Cardiac muscle cell (in vitro differentiated cells and primary cell): ENCODE results near the gene POM121C. TPM values are rescaled to one million over a fixed set of nuclear protein-coding genes. Genes with fewer than 3 reads are reported as not detected.
"Not testable (repeated sequence)": the region's sequence is repeated elsewhere in the genome, so short reads cannot be mapped to it uniquely, and the experiment has no call there.

Source experiments
- DNase-seq, 2 donors: peaks; one replicate each; pipeline versions ENCODE4 v3.0.0 to v3.0.0-alpha.2; 2010 to 2017; ENCODE audit warnings: low read depth in 1 of 2, low spot score in 1 of 2
- H3K27ac ChIP-seq: fragments of 200-600 bp; sonication (generic); 2 replicates; pipeline ENCODE4 v1.5.1; 2016
- H3K27me3 ChIP-seq: fragments of 200-600 bp; sonication (generic); 2 replicates; pipeline ENCODE4 v1.6.0; 2016; ENCODE audit warnings: control low read depth
- H3K36me3 ChIP-seq: fragments of 200-600 bp; sonication (generic); 2 replicates; pipeline ENCODE4 v1.5.1; 2016; ENCODE audit warnings: control low read depth
- H3K4me1 ChIP-seq: fragments of 200-600 bp; sonication (generic); 2 replicates; pipeline ENCODE4 v1.8.1; 2017; ENCODE audit warnings: low read depth, mild to moderate bottlenecking, mixed run types
- H3K4me3 ChIP-seq: fragments of 200-600 bp; sonication (generic); 2 replicates; pipeline ENCODE4 v1.5.1; 2016; ENCODE audit warnings: mild to moderate bottlenecking
- H3K9me3 ChIP-seq: fragments of 200-600 bp; sonication (generic); 2 replicates; pipeline ENCODE4 v1.5.1; 2017; ENCODE audit warnings: low read depth, mild to moderate bottlenecking, control low read depth
- polyA plus RNA-seq: library from polyadenylated mRNA; unstranded; fragments of >200 nt; fragmentation: Nextera tagmentation; extraction: Ambion mirVana; gene quantifications from 2 replicates; pipeline ENCODE4 v1.2.1, GENCODE V29; 2016
- total RNA-seq: library from RNA; depleted of rRNA; stranded (reverse); fragments of >200 nt; gene quantifications from 2 replicates; pipeline ENCODE4 v1.2.3, GENCODE V29; 2016

POM121C gene
- total and polyA plus RNA-seq, 2 experiments from 2014 or later: 17.2 to 47.7 TPM

DNA sequence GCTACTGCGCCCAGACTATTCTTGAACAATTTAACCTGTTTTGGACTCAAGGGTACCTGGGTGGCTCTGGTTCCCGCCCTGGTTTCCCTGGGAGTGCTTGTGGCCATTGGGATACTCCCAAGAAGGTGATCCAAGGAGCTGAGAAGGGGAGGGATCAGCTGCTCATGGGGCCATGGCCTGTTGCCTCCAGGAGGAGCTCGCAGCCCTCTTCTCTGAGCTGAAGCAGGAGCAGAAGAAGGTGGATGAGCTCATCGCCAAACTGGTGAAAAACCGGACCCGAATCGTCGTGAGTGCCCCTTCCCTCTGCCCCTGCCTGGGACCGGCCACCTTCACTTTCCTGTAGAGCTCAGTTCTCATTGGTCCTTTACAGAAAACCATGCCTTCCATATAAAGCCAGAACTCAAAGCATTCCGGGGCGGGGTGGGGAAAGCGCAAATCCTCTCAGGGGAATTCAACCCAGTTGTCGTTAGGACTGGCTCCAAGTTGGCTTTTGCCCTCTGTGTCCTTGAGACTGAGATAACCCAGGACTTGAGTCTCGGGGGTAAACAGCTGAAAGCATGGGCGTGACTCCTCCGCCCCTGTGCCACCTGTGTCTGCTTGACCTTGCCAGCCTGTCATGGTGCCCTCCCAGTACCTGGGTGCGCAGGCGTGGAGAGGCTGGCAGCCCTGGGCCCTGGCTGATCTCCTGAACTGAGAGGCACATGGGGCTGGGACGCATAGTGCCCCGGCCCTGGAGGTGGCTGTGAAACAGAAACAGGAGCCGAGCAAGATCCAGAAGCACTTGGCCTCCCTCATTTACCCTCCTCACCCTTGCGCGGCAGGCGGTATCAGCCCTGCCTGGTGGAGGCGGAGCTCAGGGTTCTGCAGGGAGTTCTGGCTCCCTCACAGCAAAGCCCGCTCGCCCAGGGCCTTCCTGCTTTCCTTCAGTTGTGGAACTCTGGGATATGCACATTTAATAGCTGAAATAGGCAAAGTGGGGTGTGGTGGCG lies 82.3 kb downstream of the POM121C start:
- not testable (repeated sequence) for H3K27me3 ChIP-seq, H3K27ac ChIP-seq, H3K4me1 ChIP-seq, H3K9me3 ChIP-seq, H3K4me3 ChIP-seq, H3K36me3 ChIP-seq, DNase-seq

DNA sequence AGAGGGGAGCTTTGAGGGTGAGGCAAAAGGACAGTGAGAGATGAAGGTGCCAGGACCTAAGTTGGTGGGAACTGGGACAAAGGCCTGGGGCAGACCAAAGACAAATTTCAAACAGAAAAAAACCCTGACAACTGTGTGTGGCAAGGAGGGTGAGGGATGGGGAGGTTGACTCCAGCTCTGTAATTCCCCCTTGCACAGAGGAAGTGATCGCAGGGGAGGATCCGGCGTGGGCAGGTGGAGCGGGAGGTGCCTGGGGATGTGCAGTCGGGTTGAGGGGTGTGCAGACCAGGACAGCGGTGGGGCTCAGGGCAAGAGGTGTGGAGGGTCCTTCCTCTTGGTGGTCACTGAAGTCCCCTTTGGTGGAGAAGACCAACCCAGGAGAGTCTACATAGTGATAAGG lies 85.5 kb downstream of the POM121C start:
- not testable (repeated sequence) for H3K4me1 ChIP-seq, H3K9me3 ChIP-seq, H3K4me3 ChIP-seq, H3K27me3 ChIP-seq, H3K36me3 ChIP-seq, DNase-seq, H3K27ac ChIP-seq

DNA sequence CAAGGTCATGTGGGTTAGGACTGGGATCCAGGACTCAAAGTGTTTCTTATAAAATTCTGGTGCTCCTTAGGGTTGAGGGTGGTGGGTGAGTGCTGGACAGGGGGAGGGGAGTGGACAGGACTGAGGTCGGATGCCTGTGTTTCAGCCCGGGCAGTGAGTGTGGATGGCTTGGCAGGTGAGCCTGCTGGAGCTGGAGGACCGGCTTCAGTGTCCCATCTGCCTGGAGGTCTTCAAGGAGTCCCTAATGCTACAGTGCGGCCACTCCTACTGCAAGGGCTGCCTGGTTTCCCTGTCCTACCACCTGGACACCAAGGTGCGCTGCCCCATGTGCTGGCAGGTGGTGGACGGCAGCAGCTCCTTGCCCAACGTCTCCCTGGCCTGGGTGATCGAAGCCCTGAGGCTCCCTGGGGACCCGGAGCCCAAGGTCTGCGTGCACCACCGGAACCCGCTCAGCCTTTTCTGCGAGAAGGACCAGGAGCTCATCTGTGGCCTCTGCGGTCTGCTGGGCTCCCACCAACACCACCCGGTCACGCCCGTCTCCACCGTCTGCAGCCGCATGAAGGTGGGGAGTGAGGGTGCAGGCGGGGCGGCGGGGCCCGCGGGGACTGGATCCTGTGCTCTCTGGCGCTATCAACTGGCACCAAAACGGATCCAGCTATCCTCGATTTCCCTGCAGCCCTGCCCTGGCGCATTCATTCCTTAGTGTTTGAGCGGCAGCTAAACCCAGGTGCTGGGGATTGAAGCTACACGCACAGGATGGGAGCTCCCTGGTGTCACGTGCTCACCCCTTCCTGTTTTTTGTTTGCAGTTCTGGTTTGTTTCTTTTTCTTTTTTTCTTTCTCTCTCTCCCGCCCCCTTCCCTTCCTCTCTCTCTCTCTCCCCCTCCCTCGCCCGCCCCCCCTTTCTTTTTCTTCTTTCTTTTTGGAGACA lies 87.1 kb downstream of the POM121C start:
- not testable (repeated sequence) for H3K36me3 ChIP-seq, DNase-seq, H3K27me3 ChIP-seq, H3K9me3 ChIP-seq, H3K4me1 ChIP-seq, H3K4me3 ChIP-seq, H3K27ac ChIP-seq

DNA sequence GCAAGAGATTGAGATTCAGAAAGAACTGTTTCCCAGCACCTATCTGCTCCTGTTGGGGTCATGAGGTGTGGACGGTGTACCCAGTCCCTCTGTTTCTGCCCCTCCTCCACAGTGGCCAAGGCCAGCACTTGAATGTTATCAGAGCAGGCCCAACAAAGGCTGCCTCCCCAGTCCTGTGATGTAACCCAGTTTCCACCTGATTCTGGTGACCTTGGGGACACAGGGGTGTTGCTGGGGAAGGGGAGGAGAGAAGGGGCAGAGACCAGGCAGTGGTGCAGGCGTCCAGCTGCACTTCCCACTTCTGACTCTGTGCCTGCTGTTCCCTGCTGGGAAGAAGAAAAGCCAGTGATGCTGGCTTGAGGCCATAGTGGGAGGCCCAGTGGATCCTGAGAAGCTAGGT lies 88.2 kb downstream of the POM121C start:
- H3K9me3 ChIP-seq, H3K36me3 ChIP-seq, H3K27ac ChIP-seq, DNase-seq, H3K4me3 ChIP-seq, H3K4me1 ChIP-seq, H3K27me3 ChIP-seq: not testable (repeated sequence)

DNA sequence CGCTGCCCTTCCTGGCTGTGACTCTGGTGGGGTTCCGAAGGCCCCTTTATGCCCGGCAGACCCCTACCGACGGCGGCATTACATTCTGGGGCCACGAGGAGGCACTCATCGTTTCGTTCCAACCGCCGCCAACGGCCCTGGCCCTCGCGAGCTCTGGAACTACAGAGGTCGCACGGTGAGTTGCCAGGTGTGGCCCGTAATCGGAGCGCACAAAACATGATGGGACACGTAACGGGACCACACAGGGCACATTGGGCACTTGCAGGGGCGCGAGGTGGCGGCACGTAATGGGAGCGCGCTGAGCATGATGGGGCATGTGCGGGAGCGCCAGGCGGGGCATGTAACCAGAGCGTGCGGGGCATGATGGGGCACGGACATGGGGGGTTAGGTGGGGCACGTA lies 90.8 kb downstream of the POM121C start, which contains the start of gene TRIM73:
TSS of gene TRIM73 (plus strand) at position 301 of the 400 bp plus-strand sequence. CDS start 3,305 bp downstream, outside the sequence.
- H3K9me3 ChIP-seq, H3K36me3 ChIP-seq, DNase-seq, H3K27ac ChIP-seq, H3K4me3 ChIP-seq, H3K4me1 ChIP-seq, H3K27me3 ChIP-seq: not testable (repeated sequence)

DNA sequence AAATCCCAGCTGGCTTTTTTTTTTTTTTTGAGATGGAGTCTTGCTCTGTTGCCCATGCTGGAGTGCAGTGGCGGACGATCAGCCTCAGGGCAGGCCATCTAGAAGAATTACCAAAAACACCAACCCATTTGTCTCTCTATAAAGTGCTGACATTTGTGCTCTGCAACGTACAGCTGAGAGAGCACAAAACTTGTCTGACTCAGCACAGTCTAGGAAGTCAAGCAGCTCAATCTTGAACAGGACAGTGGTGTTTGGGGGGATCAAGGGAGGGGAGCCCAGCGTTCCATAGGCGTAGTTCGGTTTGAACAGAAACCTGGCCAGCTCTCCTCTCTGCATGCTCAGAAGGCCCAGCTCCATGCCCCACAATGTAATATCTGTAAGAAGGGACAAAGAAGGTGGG lies 92.9 kb downstream of the POM121C start:
- H3K9me3 ChIP-seq: not testable (repeated sequence)

DNA sequence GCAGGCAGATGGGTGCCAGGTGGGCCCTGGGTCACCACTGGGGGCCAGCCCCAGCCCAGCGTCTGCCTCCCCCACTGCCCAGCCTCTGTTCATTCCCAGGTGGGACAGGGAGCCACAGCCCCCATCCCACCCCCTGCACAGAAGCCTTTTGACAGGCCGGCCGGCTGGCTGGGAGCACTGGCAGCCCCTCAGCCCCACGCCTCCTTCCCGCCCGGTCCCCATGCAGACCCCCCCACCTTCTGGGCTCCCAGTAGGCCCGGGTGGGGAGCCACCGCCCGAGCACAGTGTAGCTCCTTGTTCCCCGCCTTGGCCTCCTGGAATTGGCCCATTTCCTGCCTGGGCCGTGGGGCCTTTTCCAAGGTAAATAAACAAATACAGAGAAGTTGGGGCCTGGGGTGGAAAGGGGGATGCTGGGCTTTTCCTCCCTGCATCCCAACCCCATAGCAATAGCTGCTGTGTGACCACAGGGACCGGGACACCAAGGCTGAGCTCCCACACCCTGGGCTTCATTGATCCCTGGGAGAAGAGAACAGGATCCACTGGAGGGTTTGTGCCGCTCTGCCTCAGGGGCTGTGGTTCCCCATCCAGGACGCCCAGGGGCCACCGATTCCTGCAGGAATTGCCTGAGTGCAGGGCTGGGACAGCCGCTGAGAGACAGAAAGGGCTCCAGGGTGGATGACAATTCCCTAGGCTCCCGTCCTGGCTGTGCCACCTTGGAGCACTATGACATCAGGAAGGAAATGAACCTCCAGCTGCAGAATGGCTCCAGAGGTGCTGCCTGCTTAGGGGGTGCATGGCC lies 111.4 kb downstream of the POM121C start:
- not testable (repeated sequence) for H3K4me3 ChIP-seq, H3K4me1 ChIP-seq, H3K36me3 ChIP-seq, H3K27me3 ChIP-seq, DNase-seq, H3K27ac ChIP-seq, H3K9me3 ChIP-seq

More for the DNA sequence above, 92.9 kb downstream of the POM121C start:
- H3K27me3 ChIP-seq, H3K4me3 ChIP-seq, H3K27ac ChIP-seq, DNase-seq, H3K36me3 ChIP-seq, H3K4me1 ChIP-seq: not testable (repeated sequence)

DNA sequence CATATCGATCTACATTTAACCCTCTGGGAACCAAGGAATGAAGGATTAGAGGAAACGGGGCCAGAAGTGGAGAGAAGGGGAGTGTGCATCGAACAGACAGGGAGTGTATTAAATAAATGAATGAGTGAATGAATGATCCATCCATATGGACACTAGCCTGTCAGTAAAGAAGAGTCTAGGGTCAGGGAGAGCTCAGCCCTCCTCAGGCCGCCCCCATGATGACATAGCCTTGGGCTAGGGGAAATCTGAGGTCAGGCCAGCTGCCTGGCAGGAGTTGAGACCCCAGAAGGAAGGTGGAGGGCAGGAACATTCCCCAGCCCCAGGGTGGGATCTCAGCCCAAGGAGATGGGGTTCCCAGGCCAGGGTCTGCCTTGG lies 112.0 kb downstream of the POM121C start:
- not testable (repeated sequence) for H3K4me1 ChIP-seq, H3K4me3 ChIP-seq, H3K9me3 ChIP-seq, H3K27me3 ChIP-seq, DNase-seq, H3K36me3 ChIP-seq, H3K27ac ChIP-seq

DNA sequence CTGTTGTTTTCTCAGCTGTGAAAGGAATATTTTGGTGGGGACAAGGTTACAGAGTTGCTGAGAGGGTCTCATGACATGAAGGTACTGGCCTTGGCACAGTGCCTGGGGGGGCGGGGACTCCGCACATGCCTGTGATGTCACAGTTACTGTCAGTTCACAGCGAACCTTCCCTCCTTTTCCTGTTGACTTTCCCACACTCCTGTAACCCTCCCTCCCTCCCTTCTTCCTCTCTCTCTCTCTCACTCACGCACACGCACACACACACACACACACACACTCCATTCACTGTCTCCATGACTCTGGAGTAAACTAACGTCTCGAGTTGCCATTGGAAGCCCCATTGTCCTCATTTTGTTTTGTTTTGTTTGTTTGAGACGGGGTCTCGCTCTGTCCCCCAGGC lies 118.8 kb downstream of the POM121C start:
- not testable (repeated sequence) for H3K36me3 ChIP-seq, H3K27ac ChIP-seq, H3K9me3 ChIP-seq, DNase-seq, H3K4me3 ChIP-seq, H3K4me1 ChIP-seq, H3K27me3 ChIP-seq

Other genes with a start within 250 kb of the POM121C start
- 6.6 and 10.3 TPM in 2 replicates for gene TRIM73, start 90.7 kb downstream of the POM121C start, total RNA-seq
- 10.9 and 11.2 TPM in 2 replicates for gene TRIM73, start 90.7 kb downstream of the POM121C start, polyA plus RNA-seq
- not detected in 2 replicates for gene SPDYE5, start 6.0 kb upstream of the POM121C start, total RNA-seq
- gene SPDYE5, start 6.0 kb upstream of the POM121C start, polyA plus RNA-seq: 2.8 and 2.9 TPM in 2 replicates